GM21786 (cell line): Measurements from ENCODE around the gene ASAP2.

ENCODE experiments used
- ATAC-seq: cut with Tn5 transposase; IDR thresholded peaks from one replicate; pipeline ENCODE4 v1.9.1; 2021; ENCODE audit not compliant: unreplicated experiment

Gene ASAP2

DNA sequence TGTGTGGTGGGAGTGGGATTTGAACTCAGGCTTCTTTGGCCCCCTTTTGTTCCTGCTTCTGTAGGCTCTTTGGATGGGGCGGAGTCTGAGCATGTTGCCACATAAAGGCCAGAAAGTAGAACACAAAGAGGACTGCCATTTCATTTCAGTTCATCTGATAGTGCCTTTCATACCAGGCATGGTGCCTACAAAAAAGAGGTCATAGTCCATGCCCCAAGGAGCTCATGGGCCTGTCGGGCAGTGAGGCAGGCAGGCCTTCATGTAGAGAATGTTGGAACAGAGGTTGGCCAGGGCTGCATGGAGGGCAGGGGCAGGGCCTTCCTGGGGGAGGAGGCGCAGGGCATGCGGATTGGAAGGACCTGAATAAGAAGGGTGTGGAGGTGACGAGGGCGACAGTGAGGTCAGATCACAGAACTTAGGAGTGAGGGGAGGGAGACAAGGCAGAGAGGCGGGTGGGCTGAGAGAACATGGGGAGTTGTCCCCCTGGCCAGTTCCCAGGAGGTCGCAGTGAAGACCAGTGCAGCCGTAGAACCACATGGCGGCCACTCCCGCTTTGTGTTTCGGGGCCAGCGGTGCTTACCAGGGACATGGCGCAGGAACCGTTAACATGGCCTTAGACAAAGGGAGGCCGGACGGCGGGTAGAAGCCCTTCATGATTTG, 167.6 kb downstream of the ASAP2 start:
- no peak for ATAC-seq

DNA sequence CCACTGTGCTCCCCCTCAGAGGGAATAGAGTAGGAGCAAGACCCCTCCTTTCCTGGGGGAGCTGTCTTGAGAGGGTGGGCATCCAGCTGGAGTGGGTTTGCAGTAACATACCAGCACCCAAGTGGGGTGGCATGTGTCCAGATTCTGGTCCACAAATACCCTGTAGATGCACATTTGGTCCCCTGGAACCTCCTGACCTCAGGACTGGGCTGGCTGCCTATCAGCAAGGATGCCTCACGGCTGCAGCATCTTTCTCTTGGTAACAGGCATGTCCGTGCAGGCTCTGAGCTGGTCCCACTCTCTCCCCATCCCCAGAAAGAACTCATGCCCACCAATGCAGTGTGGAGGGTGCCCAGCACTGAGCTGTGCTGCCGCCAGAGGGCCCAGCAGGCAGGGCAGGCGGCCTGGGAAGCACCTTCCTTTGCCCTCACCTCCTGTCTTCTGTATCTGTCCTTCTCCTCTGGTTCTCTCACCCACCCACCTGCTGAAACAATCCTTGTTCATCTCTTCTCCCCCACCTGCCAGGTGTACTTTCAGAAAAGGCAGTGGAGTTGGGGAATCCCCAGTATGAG, 169.3 kb downstream of the ASAP2 start:
- no peak for ATAC-seq

DNA sequence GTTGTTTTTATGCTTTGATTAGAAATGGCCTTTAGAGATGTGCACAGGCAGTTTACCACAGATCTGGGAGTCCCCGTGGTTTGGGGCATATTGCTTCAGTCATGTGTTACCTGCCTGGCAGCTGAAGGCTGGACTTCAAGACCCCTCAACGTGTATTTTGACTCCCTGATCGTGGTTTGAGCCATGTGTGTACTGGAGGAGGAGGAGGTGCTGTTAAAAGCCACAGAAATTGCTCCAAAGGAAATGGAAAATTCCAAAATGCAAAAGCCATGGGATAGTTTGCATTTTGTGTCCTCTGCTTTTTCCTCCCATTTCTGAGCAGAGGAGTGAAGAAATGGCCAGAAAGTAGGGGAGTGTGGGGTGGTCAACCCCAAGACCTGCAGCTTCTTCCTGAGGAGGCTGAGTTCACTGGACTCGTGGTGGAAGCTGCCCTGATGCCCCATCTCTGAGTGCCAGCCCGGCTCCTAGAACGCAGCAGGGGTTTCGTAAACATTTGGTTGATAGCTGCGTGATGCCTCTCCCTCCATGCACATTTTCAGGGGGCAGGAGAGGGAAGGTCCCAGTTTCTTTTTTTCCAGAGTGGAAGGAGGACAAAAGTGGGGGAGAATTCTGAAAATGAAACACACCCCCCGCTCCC, 171.0 kb downstream of the ASAP2 start:
- no peak for ATAC-seq

DNA sequence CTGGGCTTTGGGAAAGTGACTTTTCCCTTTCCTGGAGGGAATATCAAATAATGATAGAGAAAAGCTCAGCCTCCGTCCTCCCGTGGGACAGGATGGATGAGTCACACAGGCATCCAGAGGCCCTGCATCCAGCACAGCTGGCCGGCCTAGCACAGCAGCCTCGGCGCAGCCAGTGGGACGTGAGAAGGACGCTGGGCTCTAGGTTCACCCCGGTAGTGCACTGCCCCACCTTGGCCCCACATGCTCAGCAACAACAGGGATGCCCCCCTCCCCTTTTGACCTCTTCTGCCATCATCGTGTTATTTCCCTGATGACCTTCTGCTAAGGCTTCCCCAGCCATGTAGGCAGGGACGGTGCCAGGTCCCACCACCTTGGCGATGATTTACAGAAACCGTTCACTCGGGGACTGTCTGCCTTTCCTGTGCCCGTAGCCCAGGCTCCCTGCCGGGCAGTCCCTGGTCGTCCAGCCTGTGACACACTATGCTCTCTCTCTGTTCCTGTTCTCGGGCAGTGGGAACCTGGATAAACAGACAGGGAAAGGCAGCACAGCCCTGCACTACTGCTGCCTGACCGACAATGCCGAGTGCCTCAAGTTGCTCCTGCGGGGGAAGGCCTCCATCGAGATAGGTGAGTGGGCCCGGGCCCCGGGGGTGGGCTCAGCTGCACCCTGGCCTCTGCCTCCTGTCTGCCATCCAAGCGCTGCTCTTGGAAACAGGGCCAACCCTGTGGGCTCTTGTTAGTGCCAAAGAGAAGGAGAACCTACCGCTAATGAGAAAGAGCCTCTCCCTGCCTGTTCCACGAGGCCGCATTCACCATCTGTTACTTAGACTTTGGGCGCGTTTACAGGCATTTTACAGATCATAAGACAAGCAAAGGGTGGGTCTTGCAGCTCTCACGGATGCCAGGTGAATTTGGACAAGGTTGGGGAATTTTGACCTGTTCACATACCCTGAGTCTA, 172.1 kb downstream of the ASAP2 start:
- ATAC-seq: no peak

DNA sequence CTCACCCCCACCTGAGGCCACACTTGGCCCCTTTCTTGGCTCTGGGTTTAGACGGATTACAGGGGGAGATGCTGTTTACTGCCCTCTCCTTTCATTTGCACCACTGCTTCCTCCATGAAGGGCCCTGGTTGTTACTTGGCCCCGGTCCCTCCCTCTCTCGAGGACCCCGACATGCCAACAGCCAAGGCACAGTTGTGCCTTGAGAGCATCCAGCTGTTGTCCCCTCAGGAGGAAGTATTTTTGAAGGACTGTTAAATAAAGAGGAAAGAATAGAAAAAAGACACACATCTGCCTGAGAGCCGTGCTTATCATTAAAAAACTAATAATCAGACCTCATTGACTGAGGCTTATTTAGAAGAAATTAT, 172.8 kb downstream of the ASAP2 start:
- no peak for ATAC-seq

DNA sequence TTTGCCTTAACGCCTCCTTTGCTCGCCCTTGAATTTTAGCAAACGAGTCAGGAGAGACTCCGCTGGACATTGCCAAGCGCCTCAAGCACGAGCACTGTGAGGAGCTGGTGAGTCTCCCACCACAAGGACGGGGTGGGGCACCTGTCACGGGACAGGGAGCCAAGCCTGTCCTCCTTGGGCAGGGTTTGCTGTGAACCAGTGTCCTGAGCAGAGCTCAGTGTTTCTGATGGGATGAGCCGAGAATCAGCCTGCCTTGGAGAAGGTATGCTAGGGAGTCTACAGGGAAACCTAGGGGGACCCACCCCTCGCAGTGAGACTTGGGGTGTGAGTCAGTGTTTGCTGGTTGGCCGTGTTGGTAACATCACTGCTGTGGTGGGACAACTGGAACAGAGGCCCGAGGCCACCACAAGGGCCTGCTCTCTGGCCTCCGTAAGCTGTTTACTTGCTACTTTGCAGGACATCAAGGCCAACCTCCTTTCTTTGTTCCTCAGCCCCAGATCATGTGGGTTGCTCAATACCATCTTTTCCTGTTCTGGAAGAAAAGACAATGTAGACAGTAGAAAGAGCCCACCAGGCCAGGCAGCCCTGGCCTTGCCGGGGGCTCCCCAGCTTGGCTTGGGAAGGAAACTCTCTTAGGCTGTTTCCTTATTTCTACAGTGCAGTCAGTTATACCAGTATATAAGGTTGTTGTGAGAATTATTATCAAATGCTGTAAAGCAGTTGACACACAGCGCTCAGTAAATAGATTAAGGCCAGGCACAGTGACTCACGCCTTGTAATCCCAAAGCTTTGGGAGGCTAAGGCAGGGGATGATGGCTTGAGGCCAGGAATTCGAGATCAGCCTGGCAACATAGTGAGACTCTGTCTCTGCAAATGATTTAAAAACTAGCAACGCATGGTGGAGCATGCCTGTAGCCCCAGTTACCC, 174.4 kb downstream of the ASAP2 start:
- no peak for ATAC-seq

DNA sequence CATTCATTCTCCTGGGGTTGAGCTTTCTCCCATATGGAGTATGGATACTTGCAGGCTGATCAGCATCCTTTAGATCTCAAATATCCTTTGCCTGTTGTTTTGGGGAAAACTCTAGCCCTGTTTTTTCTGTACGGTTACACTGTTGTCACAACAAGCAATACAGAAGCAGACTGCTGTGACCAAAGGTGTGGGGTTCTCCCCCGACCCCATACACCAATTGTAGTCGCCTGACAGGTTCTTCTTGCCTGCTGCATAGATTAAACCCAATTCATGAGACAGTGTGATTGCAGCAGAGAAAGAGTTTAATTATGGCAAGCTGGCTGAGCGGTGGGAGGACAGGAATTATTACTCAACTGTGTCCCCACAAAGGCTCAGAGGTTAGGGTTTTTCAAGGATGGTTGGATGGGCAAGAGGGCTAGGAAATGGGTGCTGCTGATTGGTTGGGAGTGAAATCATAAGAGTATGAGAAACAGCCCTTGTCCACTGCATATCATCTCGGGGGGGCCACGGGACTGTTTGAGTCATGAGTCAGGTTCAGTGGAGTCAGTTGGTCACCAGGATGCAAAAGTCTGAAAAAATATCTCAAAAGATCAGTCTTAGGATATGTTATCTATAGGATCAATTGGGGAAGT, 176.1 kb downstream of the ASAP2 start:
- ATAC-seq: no peak

DNA sequence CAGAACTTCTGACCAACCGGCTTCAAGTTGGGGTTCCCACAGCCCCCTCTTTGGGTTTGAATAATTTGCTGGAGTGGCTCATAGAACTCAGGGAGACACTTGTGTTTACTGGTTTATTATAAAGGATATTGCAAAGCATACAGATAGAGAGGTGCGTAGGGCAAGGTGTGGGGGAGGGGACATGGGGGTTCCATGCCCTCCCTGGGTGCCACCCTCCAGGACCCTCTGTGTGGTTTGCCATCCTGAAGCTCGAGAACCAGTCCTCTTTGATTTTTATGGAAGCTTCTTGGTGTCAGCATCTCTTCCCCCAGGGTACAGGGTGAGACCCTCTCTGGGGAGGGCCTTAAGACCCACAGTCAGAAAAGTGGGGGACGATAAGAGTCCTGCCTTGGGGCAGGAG, 177.9 kb downstream of the ASAP2 start:
- ATAC-seq: no peak

DNA sequence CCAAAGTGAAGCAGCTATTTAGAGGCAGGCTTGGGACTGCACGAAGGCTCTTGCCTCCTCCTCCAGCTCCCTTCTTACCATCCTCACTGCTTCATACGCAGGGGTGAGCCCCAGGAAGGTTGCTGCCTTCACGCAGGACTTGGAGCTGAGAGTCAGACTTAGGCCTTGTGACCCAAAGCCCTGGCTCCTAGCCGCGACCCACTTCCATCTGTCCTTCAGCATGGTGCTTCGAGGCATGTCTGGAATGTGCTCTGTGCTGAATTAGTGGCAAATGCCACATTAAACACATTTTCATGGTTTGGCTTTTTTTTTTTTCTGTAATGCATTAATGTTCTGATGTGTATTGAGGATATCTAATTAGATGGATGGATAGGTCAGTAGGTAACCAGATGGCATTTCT, 179.2 kb downstream of the ASAP2 start:
- ATAC-seq: no peak

DNA sequence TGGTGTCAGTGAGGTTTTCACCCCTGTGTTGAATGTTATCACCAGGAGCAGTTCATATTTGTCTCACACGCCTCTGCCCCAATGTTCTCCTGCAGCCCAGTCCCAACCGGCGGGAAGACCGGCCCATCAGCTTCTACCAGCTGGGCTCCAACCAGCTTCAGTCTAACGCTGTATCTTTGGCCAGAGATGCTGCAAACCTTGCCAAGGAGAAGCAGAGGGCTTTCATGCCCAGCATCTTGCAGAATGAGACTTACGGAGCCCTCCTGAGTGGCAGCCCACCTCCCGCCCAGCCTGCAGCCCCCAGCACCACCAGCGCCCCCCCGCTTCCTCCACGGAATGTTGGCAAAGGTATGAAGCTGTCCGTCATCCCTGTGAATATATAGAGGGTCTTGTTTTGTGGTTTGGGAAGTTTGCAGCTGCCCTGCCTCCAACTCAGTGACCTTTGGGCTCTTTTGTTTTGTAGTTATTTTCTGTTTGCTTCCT, 181.6 kb downstream of the ASAP2 start:
- no peak for ATAC-seq

DNA sequence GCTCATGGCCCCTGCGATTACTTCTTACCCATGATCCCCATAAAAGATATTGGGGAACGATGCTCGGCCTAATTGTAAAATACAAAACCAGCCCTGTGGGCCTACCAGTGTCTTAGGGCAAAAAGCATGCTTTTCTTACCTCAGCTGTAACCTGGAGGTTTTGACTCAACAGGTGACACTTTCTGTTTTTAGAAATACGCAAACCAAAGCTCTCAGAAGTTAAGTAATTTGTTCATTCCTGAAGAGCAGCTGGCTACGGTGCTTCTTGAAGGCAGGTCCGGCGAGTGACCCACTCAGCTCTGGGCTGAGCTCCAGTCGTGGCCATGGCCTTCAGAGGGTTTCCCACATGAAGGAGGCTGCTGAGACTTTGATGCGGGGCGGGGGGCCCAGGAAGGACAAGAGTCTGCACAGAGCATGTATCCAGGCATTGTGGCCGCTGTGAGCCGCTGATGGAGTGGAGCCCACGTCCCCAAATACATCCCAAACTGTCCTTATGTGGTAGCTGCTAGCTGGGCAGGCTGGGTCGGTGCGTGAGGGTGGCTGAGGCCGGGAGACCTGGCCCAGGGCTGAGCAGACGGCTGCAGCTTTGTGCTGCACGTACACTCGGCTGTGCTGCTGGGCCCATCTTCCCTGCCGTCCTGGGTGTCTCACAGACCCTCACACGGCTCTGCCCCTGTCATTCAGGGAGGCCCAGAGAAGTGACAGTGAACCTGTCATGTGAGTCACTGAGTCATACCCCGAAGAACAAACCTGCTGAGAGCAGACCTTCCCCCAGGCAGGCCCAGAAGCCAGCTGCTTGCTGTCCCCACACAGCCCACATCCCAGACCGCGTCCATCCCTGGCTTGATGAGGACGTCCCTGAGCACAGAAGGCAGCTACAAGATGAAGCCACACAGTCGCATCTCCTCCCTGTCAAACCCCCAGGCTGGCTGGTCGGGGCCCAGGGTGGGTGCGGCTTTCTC, 182.6 kb downstream of the ASAP2 start:
- no peak for ATAC-seq

DNA sequence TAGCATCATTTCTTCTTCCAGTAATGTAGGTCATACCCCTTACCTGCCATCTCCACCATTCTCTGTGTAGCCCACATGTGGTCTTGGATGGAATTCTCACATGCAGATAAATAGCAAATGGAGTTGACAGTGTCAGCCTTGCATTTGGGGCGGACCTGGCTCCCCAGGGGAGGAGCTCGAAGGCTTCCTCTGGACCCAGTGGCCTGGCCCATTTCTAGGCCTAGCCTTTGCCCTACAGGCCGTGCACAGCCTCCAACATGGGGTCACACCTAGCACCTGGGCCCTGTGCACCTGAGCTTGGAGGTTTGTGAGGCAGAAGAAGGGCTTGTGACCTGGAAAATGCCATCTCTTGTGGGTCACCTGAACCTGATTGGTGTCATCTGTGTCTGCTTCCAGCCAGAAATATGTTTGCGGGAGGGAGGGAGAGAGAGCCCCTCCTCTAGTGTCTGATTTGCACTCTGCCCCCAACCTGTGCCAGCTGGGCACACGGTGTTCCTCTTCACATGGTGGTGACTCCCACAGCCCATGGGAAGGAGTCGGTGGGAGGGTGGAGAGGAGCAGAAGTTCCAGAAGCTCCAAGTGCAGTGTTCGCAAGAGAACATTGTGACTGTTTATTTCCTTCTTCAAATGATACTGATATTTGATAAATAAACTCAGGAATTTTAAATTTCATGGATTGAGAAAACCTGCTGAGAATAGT, 183.7 kb downstream of the ASAP2 start:
- no peak for ATAC-seq

DNA sequence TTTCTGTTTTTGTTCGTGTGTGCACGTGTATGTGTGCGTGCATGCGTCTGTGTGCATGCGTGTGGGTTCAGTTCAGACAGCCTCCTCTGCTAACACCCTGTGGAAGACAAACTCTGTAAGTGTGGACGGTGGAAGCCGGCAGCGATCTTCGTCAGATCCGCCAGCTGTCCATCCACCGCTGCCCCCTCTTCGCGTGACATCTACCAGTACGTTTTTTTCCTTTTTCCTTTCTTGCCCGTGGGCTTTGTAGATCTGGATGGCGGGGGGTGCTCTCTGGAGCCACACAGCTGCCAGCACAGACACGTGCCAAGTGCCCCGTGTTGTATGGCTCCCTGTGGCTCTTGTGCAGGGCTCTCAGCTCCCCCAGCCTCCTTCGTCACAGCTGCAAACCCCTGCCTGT, 184.4 kb downstream of the ASAP2 start:
- no peak for ATAC-seq

DNA sequence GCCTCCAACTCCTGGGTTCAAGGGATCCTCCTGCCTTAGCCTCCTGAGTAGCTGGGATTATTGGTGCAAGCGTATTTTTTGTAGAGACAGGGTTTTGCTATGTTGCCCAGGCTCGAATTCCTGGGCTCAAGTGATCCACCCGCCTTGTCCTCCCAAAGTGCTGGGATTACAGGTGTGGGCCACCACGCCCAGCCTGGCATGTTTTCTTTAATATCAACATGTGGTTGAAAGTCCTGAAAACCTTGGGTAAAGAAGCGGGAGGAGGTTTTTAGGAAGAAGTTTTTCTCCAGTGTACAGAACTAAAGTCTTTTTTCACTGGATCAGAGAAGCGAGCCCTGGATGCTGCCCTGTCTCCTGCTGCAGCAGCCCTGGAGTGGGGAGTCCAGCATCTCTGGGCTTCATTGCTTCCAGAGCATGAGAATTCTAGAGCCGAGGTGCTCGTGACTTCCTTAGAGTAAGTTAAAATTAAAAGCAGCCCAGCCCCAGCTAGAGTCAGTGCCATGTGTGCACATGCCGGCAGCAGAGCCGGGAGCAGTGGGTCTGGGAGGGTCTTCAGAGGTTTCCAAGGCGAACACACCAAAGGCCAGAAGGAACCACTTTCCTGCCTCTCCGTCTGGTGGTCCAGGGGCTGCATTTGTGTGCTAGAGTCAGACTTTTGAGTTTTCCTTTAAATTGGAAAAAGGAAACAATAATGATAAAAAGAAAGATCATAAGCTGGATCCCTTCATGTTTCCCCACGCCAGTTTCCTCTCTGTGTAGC, 185.5 kb downstream of the ASAP2 start:
- no peak for ATAC-seq

DNA sequence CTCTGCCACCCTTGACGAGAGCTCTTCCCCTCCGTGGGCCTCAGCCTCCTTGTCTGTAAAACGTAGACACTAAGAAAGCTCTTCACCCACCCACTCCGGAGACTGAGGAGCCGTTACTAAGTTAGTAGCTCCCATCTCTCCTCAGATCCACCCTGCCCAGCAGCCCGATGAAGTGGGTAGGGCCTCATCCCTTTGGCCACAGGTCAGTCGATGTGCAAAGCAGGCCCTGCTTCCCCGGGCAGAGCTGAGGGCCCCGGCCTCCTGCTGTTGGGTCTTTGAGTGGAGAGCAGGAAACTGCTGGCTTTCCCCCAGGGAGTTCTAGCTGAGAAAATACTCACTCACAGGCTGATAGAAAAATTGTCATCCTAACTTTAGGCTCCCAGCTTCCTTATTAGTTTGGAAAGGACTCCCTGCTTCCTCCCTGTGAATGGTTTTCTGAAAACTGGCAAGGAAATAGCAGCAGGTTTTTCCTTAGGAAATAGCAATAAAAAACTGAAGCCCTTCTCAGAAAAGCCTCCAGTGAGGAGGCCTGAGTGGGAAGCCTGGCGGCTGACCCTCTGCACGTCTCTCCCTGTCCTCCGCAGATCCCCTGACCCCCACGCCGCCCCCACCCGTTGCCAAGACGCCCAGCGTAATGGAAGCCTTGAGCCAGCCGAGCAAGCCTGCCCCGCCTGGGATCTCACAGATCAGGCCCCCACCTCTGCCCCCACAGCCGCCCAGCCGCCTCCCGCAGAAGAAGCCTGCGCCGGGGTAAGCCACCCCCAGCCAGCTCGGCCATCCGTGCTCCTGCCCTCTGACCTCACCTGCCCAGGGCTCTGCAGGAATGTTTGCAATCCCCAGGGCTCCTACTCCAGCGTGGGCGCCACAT, 186.5 kb downstream of the ASAP2 start:
- no peak for ATAC-seq

DNA sequence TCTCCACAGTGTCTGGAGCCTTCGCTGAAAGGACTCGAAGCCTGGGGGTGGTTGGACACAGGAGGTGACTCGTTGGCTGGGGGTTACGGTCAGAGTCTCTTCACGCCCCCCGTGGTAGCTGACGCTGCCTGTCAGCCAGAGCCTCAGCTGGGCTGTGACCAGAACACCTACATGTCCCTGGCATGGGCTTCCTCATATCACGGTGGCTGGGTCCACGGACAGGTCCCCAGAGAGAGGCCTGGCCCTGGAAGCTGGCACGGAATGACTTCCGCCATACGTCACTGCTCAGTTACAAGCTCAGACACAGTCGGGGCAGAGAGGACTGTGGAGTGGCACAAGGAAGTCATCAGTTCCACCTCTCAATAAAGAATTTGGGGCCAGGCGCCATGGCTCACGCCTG, 188.2 kb downstream of the ASAP2 start:
- ATAC-seq: no peak

DNA sequence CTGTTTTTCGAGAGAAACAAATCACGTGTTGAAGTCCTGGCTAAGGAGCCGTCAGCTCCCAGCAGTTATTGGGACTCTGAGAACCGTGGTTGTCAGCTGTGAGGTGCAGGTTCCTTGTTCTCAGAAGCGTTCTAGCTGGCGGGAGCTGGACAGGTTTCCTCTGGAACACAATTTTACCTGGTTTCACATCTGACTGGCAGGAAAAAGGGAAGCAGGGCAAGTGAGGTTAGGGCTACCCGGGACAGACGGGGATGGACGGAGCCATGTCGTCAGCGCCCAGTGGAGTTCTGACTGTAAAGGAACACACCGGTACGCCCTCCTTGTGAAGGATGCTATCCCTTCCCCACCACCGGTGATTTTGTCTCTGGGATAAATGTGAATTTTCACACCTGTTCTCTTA, 190.6 kb downstream of the ASAP2 start:
- ATAC-seq: no peak
